Breast epithelium (tissue), 4 donors: ENCODE data around the gene ABHD12B. TPM values are rescaled to one million over a fixed set of nuclear protein-coding genes. Genes with fewer than 3 reads are reported as not detected.

Experiments used
- DNase-seq, 2 donors: peaks; one replicate each; pipeline ENCODE4 v3.0.0-alpha.2; 2019; ENCODE audit warnings: low spot score in 2 of 2
- H3K27ac ChIP-seq, 2 donors: fragments of 200-600 bp; sonication (generic) in 1 of 2; one replicate each; pipeline ENCODE4 v1.5.1; 2016 to 2019; ENCODE audit warnings: mild to moderate bottlenecking in 1 of 2
- H3K27me3 ChIP-seq, 2 donors: fragments of 200-600 bp; sonication (generic) in 1 of 2; one replicate each; pipeline versions ENCODE4 v1.5.1 to v1.6.0; 2017 to 2019; ENCODE audit warnings: control low read depth in 1 of 2, mild to moderate bottlenecking in 1 of 2
- H3K36me3 ChIP-seq: fragments of 200-600 bp; one replicate; pipeline ENCODE4 v1.5.1; 2019
- H3K4me1 ChIP-seq, 2 donors: fragments of 200-600 bp; sonication (generic); one replicate each; pipeline ENCODE4 v1.5.1; 2016 to 2019; ENCODE audit warnings: control low read depth in 1 of 2
- H3K4me3 ChIP-seq, 3 donors: fragments of 200-600 bp; sonication (generic); 1 replicate in 2 of 3; 2 replicates in 1 of 3; pipeline ENCODE4 v1.5.1; 2016 to 2019; ENCODE audit warnings: mild to moderate bottlenecking in 3 of 3, moderate library complexity in 2 of 3
- H3K9me3 ChIP-seq, 2 donors: fragments of 200-600 bp; sonication (generic) in 1 of 2; one replicate each; pipeline ENCODE4 v1.5.1; 2016 to 2019; ENCODE audit warnings: control low read depth in 1 of 2
- POLR2A ChIP-seq: fragments of 450-650 bp; IDR thresholded peaks from one replicate; pipeline ENCODE4 v1.6.1; 2016; ENCODE audit warnings: antibody characterized with exemption, mild to moderate bottlenecking, moderate library complexity
- POLR2AphosphoS5 ChIP-seq, 3 donors: sonication (generic); formaldehyde crosslinking; IDR thresholded peaks; one replicate each; pipeline ENCODE4 v1.6.1; 2017; ENCODE audit warnings: antibody characterized with exemption in 3 of 3
- intact Hi-C: fragments of 100-400 bp; cut with DNase I; formaldehyde crosslinking; loops from one replicate; pipeline ENCODE4 v1.15.1; 2023; ENCODE audit warnings: low total_unique reads
- total RNA-seq, 3 donors: library from RNA; depleted of rRNA; stranded (reverse); fragments of >200 nt; gene quantifications; one replicate each; pipeline ENCODE4 v1.1.0, GENCODE V29; 2016
- TF ChIP-seq, protein P1 (sequence below), 3 donors: fragments of 450-650 bp; IDR thresholded peaks; one replicate each; pipeline ENCODE4 v1.5.1; 2016 to 2017; ENCODE audit warnings: antibody characterized with exemption in 3 of 3, mild to moderate bottlenecking in 3 of 3, moderate library complexity in 3 of 3

Gene ABHD12B
- total RNA-seq, 3 donors from 2014 or later: not detected

DNA sequence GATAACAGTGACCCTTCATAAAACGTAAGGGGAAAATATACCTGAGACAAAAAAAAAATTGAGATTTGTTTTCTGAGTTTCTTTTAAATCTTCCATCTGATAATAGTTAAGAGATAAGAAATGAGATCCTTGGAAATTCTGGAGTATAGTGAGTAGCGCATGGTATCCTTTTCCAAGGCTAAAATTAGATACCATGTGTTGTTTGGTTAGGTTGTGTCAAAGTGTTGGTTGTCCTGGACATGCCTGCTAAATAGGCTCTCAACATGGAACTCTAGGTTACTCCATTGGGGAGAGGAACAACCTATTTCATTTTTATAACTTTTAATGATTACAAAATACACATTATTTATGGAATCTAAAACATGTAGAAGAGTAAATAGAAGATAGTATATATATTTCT is 57.7 kb downstream of the ABHD12B start:
- Histone ChIP-seq H3K4me3 (no peak overlapping the region), H3K9me3 (no peaks in the 10 kb centered on the region), H3K36me3 (peaks cover 3% of the 10 kb centered on the region), H3K27ac (no peak overlapping the region), H3K4me1 (no peaks in the 10 kb centered on the region), H3K27me3 (no peaks in the 10 kb centered on the region)
- TF ChIP-seq, protein P1, sequence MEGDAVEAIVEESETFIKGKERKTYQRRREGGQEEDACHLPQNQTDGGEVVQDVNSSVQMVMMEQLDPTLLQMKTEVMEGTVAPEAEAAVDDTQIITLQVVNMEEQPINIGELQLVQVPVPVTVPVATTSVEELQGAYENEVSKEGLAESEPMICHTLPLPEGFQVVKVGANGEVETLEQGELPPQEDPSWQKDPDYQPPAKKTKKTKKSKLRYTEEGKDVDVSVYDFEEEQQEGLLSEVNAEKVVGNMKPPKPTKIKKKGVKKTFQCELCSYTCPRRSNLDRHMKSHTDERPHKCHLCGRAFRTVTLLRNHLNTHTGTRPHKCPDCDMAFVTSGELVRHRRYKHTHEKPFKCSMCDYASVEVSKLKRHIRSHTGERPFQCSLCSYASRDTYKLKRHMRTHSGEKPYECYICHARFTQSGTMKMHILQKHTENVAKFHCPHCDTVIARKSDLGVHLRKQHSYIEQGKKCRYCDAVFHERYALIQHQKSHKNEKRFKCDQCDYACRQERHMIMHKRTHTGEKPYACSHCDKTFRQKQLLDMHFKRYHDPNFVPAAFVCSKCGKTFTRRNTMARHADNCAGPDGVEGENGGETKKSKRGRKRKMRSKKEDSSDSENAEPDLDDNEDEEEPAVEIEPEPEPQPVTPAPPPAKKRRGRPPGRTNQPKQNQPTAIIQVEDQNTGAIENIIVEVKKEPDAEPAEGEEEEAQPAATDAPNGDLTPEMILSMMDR (IDR thresholded peaks at IDR 0.05): no peak
- no peak for TF ChIP-seq POLR2A
- TF ChIP-seq POLR2AphosphoS5 (IDR thresholded peaks at IDR 0.05): no peak
- intact Hi-C loops: no loop called here
- DNase-seq: no peak

DNA sequence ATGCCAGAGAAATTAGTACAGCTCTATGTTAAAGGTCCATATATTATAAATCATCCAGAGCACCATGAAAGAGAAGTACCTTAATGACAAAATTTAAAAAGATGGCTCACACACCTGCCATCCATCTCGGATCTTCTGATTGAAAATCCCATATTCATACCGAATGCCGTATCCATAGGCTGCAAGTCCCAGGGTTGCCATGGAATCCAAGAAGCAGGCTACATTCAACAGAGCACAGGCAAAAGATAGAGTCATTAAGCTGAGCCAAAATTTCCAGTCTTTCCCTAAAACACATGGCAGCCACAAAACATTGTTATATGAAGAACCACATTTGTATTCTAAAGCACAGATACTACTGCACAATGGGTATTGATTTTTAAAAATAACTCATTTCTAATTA is 59.7 kb downstream of the ABHD12B start:
- TF ChIP-seq POLR2A (no peak), POLR2AphosphoS5 (IDR thresholded peaks at IDR 0.05) (no peak)
- TF ChIP-seq, protein P1 (IDR thresholded peaks at IDR 0.05): no peak

DNA sequence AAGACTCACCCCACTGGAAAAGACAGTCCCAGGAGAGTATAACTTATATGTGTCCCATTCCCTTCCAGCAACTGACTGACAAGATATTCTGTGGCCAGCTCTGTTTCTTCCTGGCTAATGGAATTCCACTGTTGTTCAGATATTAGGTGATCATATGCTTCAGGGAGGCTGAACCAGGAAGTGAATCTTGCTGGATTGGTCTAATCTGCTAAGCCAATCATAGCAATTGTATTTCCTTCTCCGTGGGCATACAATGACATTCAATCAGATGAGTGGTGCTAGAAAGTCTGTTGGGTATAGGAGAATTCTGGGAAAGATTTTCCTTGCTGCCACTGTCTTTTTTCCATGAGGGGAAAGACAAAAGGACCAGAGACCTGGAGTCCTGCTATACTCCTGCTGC is 60.3 kb downstream of the ABHD12B start:
- intact Hi-C loops: no loop called here
- no peak for DNase-seq
- Histone ChIP-seq H3K36me3 (peaks cover 3% of the 10 kb centered on the region), H3K4me1 (no peaks in the 10 kb centered on the region), H3K27ac (no peak overlapping the region), H3K4me3 (no peak overlapping the region), H3K27me3 (no peaks in the 10 kb centered on the region), H3K9me3 (no peaks in the 10 kb centered on the region)
- TF ChIP-seq POLR2AphosphoS5 (IDR thresholded peaks at IDR 0.05): no peak
- no peak for TF ChIP-seq POLR2A
- TF ChIP-seq, protein P1 (IDR thresholded peaks at IDR 0.05): no peak

More for the DNA sequence above, 59.7 kb downstream of the ABHD12B start:
- Histone ChIP-seq H3K9me3 (no peaks in the 10 kb centered on the region), H3K36me3 (peaks cover 3% of the 10 kb centered on the region), H3K27ac (no peak overlapping the region), H3K4me1 (no peaks in the 10 kb centered on the region), H3K27me3 (no peaks in the 10 kb centered on the region), H3K4me3 (no peak overlapping the region)
- no peak for DNase-seq
- intact Hi-C loops: no loop called here

DNA sequence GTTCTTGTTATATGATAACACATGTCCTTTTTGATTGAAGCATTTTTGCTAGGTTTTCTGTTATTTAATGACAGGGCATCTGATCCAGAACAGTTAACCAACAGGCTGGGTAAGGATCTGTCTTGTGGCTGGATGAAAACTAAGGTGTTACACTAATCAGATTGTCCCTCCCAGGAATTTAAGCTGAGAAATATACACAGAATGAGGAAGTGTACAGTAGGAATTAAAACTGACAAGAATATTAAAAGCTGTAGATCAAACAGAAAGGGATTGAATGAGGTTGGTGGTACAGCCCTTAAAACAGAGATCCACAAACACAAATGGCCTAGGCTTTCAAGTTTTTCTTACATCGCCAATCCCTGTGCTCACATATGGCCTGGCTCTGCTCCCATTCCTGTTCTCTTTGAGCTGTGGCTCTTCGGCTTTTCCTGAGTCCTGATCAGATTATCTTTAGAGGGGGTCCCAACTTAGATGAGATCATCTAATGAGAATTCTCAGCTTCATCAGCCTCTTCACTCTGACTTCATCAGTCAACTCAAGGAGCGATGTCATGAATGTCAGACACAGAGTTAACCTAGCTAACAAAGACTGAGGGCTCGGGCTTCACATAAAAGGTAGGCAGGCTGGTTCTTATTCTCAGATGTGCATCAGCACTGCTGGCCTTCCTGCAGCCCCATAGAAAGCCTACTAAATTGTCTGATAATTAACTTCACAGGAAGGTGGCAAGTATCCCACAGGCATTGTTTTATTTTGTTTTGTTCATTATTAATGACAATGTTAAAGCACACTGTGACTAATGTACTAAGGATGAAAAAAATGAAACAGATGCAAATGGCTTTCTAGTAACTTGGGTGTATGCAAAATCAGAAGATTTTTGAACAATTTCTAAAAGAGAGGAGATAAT is 61.0 kb downstream of the ABHD12B start:
- Histone ChIP-seq H3K36me3 (peaks cover 3% of the 10 kb centered on the region), H3K9me3 (no peaks in the 10 kb centered on the region), H3K4me1 (no peaks in the 10 kb centered on the region), H3K27ac (no peak overlapping the region), H3K4me3 (no peak overlapping the region), H3K27me3 (no peaks in the 10 kb centered on the region)
- DNase-seq: no peak
- intact Hi-C loops: no loop called here
- TF ChIP-seq, protein P1 (IDR thresholded peaks at IDR 0.05): no peak
- TF ChIP-seq POLR2A (no peak), POLR2AphosphoS5 (IDR thresholded peaks at IDR 0.05) (no peak)
